ENCODE measurements around the gene OR5A1.

The OR5A1 gene

DNA sequence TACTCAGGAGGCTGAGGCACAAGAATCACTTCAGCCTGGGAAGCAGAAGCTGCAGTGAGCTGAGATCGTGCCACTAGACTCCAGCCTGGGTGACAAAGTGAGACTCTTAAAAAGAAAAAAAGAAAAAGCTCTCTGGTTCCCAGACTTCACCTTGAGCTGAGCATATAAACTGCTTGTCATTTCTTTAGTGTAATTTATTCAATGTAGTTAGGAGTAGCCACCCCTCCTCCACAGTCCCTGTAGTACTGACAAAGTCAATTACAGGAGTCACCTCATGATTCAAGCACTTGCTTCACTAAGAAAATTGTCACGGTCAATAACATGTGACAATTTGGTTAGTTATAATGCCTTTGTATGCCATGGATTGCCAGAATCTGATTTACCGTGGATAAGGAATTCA is 44.1 kb downstream of the OR5A1 start:
- no peak for DNase-seq
